Thoracic aorta (tissue), 2 donors: Measurements from ENCODE around the gene BTF3. TPM values are rescaled to one million over a fixed set of nuclear protein-coding genes. Genes with fewer than 3 reads are reported as not detected.
A peak's percentile ranks its signal among the peaks of the same experiment; 100 is the strongest.

ENCODE experiments used
- ATAC-seq: fragments of 150-250 bp; one replicate; pipeline ENCODE4 v1.8.0; 2017; ENCODE audit warnings: low read depth; ENCODE audit not compliant: insufficient number of reproducible peaks, low FRiP score
- DNase-seq: peaks from one replicate; pipeline ENCODE4 v3.0.0-alpha.2; 2020; ENCODE audit warnings: low spot score
- H3K27ac ChIP-seq, 2 donors: fragments of 200-600 bp; sonication (generic); 1 replicate in 1 of 2; 2 replicates in 1 of 2; pipeline ENCODE4 v1.5.1; 2016; ENCODE audit warnings: mild to moderate bottlenecking in 2 of 2, moderate library complexity in 2 of 2
- H3K27me3 ChIP-seq: fragments of 200-600 bp; sonication (generic); replicated peaks from 2 replicates; pipeline ENCODE4 v1.6.0; 2016; ENCODE audit warnings: mild to moderate bottlenecking; ENCODE audit not compliant: insufficient read depth
- H3K36me3 ChIP-seq: fragments of 200-600 bp; sonication (generic); one replicate; pipeline ENCODE4 v1.5.1; 2016
- H3K4me1 ChIP-seq, 2 donors: fragments of 200-600 bp; sonication (generic); 1 replicate in 1 of 2; 2 replicates in 1 of 2; pipeline versions ENCODE4 v1.5.1 to v1.6.0; 2016; ENCODE audit warnings: low read depth in 2 of 2, mild to moderate bottlenecking in 1 of 2; ENCODE audit not compliant: control insufficient read depth in 1 of 2
- H3K4me3 ChIP-seq: fragments of 200-600 bp; sonication (generic); 2 replicates; pipeline ENCODE4 v1.5.1; 2016; ENCODE audit warnings: mild to moderate bottlenecking
- H3K9me3 ChIP-seq: fragments of 200-600 bp; sonication (generic); 2 replicates; pipeline ENCODE4 v1.5.1; 2016
- total RNA-seq, 2 donors: library from RNA; depleted of rRNA; stranded (reverse); fragments of >200 nt; gene quantifications; one replicate each; pipeline versions ENCODE4 v1.1.0 to v1.2.3, GENCODE V29; 2016
- TF ChIP-seq, protein P1 (sequence below): fragments of 200-600 bp; sonication (generic); IDR thresholded peaks from one replicate; pipeline ENCODE4 v1.5.1; 2019; ENCODE audit warnings: antibody characterized with exemption

Gene BTF3
- total RNA-seq, 2 donors from 2014 or later, result 250 to 407 TPM

DNA sequence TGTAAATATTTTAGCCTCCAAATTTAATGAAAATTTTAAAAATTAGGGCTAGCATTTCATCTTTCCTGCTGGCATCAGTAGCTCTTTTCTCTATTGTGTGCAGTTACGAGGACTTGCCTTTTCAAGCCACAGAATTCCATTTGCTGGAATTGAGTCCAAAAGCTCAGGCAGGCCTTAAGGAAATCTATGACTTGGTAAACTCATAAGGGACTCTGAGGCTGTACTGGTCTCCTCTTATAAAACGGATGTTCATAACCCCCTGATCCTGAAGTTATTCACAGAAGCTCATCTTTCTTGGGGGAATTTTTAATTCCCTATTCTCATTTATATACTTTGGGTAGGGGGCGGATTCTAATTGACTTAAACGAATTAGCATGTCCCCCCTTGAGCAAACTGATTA lies 43.8 kb downstream of the BTF3 start:
- H3K4me3 ChIP-seq, result no peak overlapping the region
- H3K36me3 ChIP-seq, result no peaks in the 10 kb centered on the region
- H3K27me3 ChIP-seq, result no peaks in the 10 kb centered on the region
- H3K9me3 ChIP-seq, result no peaks in the 10 kb centered on the region
- peaks cover 11 to 44% of the 10 kb centered on the region in 2 donors for H3K4me1 ChIP-seq
- TF ChIP-seq, protein P1, sequence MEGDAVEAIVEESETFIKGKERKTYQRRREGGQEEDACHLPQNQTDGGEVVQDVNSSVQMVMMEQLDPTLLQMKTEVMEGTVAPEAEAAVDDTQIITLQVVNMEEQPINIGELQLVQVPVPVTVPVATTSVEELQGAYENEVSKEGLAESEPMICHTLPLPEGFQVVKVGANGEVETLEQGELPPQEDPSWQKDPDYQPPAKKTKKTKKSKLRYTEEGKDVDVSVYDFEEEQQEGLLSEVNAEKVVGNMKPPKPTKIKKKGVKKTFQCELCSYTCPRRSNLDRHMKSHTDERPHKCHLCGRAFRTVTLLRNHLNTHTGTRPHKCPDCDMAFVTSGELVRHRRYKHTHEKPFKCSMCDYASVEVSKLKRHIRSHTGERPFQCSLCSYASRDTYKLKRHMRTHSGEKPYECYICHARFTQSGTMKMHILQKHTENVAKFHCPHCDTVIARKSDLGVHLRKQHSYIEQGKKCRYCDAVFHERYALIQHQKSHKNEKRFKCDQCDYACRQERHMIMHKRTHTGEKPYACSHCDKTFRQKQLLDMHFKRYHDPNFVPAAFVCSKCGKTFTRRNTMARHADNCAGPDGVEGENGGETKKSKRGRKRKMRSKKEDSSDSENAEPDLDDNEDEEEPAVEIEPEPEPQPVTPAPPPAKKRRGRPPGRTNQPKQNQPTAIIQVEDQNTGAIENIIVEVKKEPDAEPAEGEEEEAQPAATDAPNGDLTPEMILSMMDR, result no peak
- DNase-seq (no peak), ATAC-seq (no peak)
- H3K27ac ChIP-seq, result peak overlapping the region; percentile 65 to 69

DNA sequence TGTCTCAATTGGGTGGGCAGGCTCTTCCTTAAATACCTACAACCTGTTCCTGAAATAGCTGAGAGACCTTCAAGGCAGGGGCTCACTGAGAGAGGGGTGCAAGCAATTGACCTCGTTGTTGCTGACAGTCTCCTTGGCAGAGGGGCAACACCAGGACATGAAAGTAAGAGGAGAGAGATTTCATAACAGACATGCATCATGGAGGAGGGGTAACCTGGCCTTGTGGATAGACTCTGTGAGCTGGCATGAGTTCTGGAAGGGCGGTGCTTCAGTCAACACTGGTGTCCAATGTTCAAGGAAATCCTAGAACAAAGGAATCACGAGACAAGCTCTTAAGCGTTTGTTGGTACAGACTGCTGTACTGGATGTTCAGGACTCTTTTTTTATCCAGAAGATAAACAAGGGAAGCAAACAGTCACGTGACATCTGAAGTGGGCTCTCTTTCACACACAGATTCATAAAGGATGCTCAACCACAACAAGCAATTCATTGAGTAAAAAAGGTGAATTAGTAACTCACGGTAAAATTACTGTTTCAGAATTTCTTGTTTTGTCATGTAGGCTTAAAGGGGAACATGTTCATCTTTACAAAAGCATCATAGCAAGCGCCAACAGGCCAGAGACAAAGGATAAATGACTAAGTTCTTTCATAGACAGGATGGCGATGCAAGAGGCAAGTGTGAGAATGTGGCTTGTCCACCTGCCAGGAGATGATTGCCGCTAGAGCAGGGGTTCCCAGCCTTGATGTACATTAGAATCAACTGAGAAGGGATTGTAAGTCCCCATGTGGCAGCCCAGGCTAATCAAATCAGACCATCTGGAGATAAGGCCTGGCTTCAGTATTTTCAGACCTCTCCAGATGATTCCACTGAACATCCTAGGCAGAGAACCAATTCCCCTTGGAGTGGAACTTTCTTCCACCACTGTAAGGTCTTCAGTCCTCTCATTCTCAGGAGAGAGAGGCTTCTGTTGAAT lies 46.5 kb downstream of the BTF3 start:
- Histone ChIP-seq H3K27ac (no peak overlapping the region), H3K36me3 (no peaks in the 10 kb centered on the region), H3K27me3 (no peaks in the 10 kb centered on the region), H3K9me3 (no peaks in the 10 kb centered on the region), H3K4me1 (peaks cover 0 to 25% of the 10 kb centered on the region in 2 donors), H3K4me3 (no peak overlapping the region)
- ATAC-seq, result no peak
- TF ChIP-seq, protein P1, result no peak
- DNase-seq, result no peak

DNA sequence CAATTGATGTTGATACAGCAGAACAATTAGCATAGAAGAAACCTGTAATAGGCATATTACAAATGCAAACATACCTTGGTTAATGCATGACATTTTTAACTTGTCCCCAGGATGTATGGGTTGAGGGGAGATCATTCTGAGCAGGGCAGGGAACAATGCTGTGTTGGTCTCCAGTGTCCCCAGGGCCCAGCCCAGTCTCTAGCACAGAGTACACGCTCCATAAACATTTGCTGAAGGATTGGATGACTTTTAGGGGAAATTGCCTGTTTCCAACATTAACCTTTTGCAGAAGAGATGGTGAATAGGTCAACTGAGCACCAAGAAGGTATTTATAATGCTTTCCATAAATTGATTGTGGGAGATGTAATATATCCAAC lies 47.1 kb downstream of the BTF3 start:
- no peaks in the 10 kb centered on the region for H3K9me3 ChIP-seq
- TF ChIP-seq, protein P1, result no peak
- H3K4me1 ChIP-seq, result peaks cover 0 to 18% of the 10 kb centered on the region in 2 donors
- H3K27me3 ChIP-seq, result no peaks in the 10 kb centered on the region
- no peaks in the 10 kb centered on the region for H3K36me3 ChIP-seq
- H3K27ac ChIP-seq, result no peak overlapping the region
- no peak for DNase-seq
- ATAC-seq, result no peak
- no peak overlapping the region for H3K4me3 ChIP-seq

DNA sequence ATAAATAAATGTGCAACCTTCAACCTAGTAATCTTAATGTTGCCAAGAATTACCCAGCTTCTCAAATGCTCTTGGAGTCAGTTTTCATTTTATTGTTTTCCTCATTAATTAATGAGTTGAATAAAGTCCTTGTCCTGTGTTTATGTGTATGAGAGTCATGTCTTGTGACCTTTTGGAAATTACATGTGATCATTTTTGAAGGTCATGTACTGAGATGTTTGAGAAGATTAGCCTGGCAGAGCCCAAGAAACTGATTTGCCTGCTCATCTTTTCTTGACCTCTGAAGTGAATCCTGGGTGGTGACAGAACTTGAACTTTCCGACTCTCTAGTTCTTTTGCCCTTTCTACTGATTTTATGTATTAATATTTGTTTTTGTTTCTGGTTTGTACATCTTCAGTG lies 51.8 kb downstream of the BTF3 start:
- Histone ChIP-seq H3K4me3 (no peak overlapping the region), H3K27me3 (no peaks in the 10 kb centered on the region), H3K27ac (no peak overlapping the region), H3K36me3 (peaks cover 20% of the 10 kb centered on the region), H3K9me3 (no peaks in the 10 kb centered on the region), H3K4me1 (no peaks in the 10 kb centered on the region)
- DNase-seq, result no peak
- TF ChIP-seq, protein P1, result no peak
- ATAC-seq, result no peak

DNA sequence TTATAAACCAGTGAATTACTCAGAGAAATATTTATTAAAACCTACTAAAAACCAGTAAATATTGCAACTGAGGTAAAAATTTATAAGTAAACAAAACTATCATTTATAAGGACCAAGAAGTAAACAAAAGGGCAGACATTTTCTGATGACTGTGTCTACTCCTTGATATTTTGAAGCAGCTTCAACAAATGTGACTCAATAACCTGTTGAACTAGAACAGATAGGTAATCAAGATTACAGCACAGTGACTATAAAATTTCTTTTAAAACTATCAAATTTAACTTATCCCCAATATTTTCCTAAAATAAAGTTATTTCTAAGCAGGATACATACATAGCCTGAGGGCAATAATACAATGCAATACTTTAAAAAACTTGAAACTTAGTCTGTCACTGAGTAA lies 54.4 kb downstream of the BTF3 start:
- Histone ChIP-seq H3K36me3 (peaks cover 32% of the 10 kb centered on the region), H3K4me1 (no peaks in the 10 kb centered on the region), H3K27me3 (no peaks in the 10 kb centered on the region), H3K4me3 (no peak overlapping the region), H3K9me3 (no peaks in the 10 kb centered on the region), H3K27ac (no peak overlapping the region)
- DNase-seq, result no peak
- TF ChIP-seq, protein P1, result no peak
- ATAC-seq, result no peak

Other genes with a start within 250 kb of the BTF3 start
- gene FOXD1, start 49.7 kb upstream of the BTF3 start, total RNA-seq, result 10 to 100 TPM in 1 of 2 donors, 1 to 10 TPM in 1; 6.8 to 10.0 TPM
- 10 to 100 TPM; 13.1 to 35.6 TPM for gene ANKRA2, start 67.2 kb downstream of the BTF3 start, total RNA-seq
- 10 to 100 TPM; 11.6 to 61.0 TPM for gene UTP15, start 67.3 kb downstream of the BTF3 start, total RNA-seq
- gene ARHGEF28, start 127.8 kb downstream of the BTF3 start, total RNA-seq, result 10 to 100 TPM; 35.5 to 40.8 TPM